ENCODE data around the gene JPH4.

- peak; percentile 74 for TF ChIP-seq TEAD1 (CRISPR knock-in tag; IDR thresholded peaks at IDR 0.05)
- TF ChIP-seq CTCF (IDR thresholded peaks at IDR 0.05) = no peak
- TF ChIP-seq MAX (CRISPR knock-in tag; IDR thresholded peaks at IDR 0.05) = peak; percentile 81
- TF ChIP-seq SMAD4 (CRISPR knock-in tag; IDR thresholded peaks at IDR 0.05) = no peak
- TF ChIP-seq GTF2I (CRISPR knock-in tag; conservative IDR thresholded peaks at IDR 0.05) = no peak
- TF ChIP-seq ZNF423 (CRISPR knock-in tag; IDR thresholded peaks at IDR 0.05) = peak; percentile 12; the same call in 1 of the 2 replicates
- no peak for TF ChIP-seq NFYB (CRISPR knock-in tag; conservative IDR thresholded peaks at IDR 0.05; ENCODE audit: low read depth)
- no peak for TF ChIP-seq ZNF138 (CRISPR knock-in tag; conservative IDR thresholded peaks at IDR 0.05)
- TF ChIP-seq JUN (CRISPR knock-in tag; IDR thresholded peaks at IDR 0.05) = no peak
- TF ChIP-seq ZNF512 (CRISPR knock-in tag; IDR thresholded peaks at IDR 0.05; ENCODE audit: borderline replicate concordance) = no peak
- TF ChIP-seq TP53 (CRISPR knock-in tag; IDR thresholded peaks at IDR 0.05) = no peak
- TF ChIP-seq RELA (CRISPR knock-in tag; IDR thresholded peaks at IDR 0.05; ENCODE audit: borderline replicate concordance) = no peak
- TF ChIP-seq ATF3 (CRISPR knock-in tag; conservative IDR thresholded peaks at IDR 0.05) = no peak
- no peak for TF ChIP-seq CBFB (CRISPR knock-in tag; IDR thresholded peaks at IDR 0.05; ENCODE audit: low read depth)
These were observed 22.5 kb downstream of the JPH4 start, which contains the start of gene THTPA for GRCh38 chr14:23555882-23556699.

Measured in WTC11 (cell line).